Measurements from ENCODE around the gene MCCC2. TPM values are rescaled to one million over a fixed set of nuclear protein-coding genes. Genes with fewer than 3 reads are reported as not detected.

The MCCC2 gene
- total and polyA plus RNA-seq, 2 of the 8 experiments (the other 6 are each of a cell fraction or from before 2014, with no cell fraction given), result 71.7 to 86.6 TPM

- Histone ChIP-seq H2BK5ac (ENCODE audit: low read depth, low read length) (no peak overlapping the region), H3K18ac (ENCODE audit: extremely low read depth, low read length) (no peak overlapping the region), H4K5ac (ENCODE audit: insufficient read length, low read depth, low read length) (no peak overlapping the region), H2BK120ac (replicated peaks; ENCODE audit: low read depth, low read length) (no peak overlapping the region), H3K56ac (replicated peaks; ENCODE audit: insufficient read length, low read depth, low read length) (no peak overlapping the region), H3K79me1 (ENCODE audit: low read depth, low read length) (no peaks in the 10 kb centered on the region; the same call in 1 of the 2 replicates), H3K79me2 (ENCODE audit: control insufficient read depth in 1 of 2, insufficient read depth in 2 of 2, low read length in 2 of 2) (peaks cover 5 to 59% of the 10 kb centered on the region in 2 experiments), H3K9ac (replicated peaks in 1 of 4; ENCODE audit: extremely low read depth in 1 of 4, low read depth in 3 of 4, low read length in 3 of 4) (no peak overlapping the region), H3K9me3 (ENCODE audit: insufficient read depth in 2 of 2, low read depth in 1 of 2, low read length in 1 of 2) (no peaks in the 10 kb centered on the region), H3K23ac (ENCODE audit: insufficient read length) (no peak overlapping the region), H3K14ac (ENCODE audit: insufficient read length) (no peak overlapping the region), H2AK5ac (ENCODE audit: low read depth, low read length) (no peak overlapping the region), H3K4ac (replicated peaks; ENCODE audit: insufficient read length, low read depth, low read length) (no peak overlapping the region), H2BK12ac (ENCODE audit: low read depth, low read length) (no peak overlapping the region), H3K27me3 (replicated peaks in 1 of 4; ENCODE audit: control insufficient read depth in 3 of 4, extremely low read depth in 1 of 4, insufficient read depth in 3 of 4, low read length in 3 of 4) (no peaks in the 10 kb centered on the region), H4K91ac (replicated peaks; ENCODE audit: insufficient read length, low read length) (no peak overlapping the region), H4K8ac (ENCODE audit: extremely low read depth, insufficient read depth, low read length) (no peak overlapping the region), H3K4me1 (replicated peaks in 1 of 4; ENCODE audit: control insufficient read depth in 3 of 4, insufficient read depth in 4 of 4, low read length in 3 of 4) (peaks cover 0 to 9% (median 0%) of the 10 kb centered on the region in 4 experiments; a peak in 3 of 7 replicates), H3K4me2 (ENCODE audit: insufficient read depth in 1 of 2, low read depth in 2 of 2, low read length in 2 of 2) (no peak overlapping the region), H2BK15ac (ENCODE audit: low read length) (no peak overlapping the region), H3K36me3 (ENCODE audit: control insufficient read depth in 2 of 4, insufficient read depth in 4 of 4, low read length in 3 of 4) (peaks cover 0 to 5% (median 2%) of the 10 kb centered on the region in 4 experiments; a peak in 2 of 8 replicates), H3K4me3 (ENCODE audit: extremely low read depth in 1 of 4, insufficient read depth in 2 of 4, low read depth in 3 of 4, low read length in 4 of 4) (no peak overlapping the region), H3K23me2 (ENCODE audit: low read depth, low read length) (peaks cover 6% of the 10 kb centered on the region), H2BK20ac (ENCODE audit: low read length) (no peak overlapping the region), H3K27ac (ENCODE audit: low read depth, low read length) (peak overlapping the region; percentile 19; the same call in 1 of the 2 replicates), H4K20me1 (replicated peaks in 1 of 2; ENCODE audit: control insufficient read depth in 1 of 2, insufficient read depth in 2 of 2, low read length in 2 of 2) (peaks cover 0 to 2% of the 10 kb centered on the region in 2 experiments), H2AFZ (ENCODE audit: low read length) (no peak overlapping the region)
- ChIA-PET POLR2A (ENCODE audit: partially characterized antibody) (interaction anchor here (1.0 kb wide), 1 partner anchor 11 kb away, joined by 3 read pairs; no protein-coding TSS in a partner anchor), CTCF (ENCODE audit: partially characterized antibody) (interaction anchor here (1.4 to 2.2 kb wide), 3 partner anchors 10 to 168 kb away, joined by 4 to 13 read pairs (median 4); no protein-coding TSS in a partner anchor)
- FAIRE-seq, result no peak
- DNase-seq (ENCODE audit: low read depth in 1 of 2, low spot score in 2 of 2), result no peak
- no peak for TF ChIP-seq TEAD4 (IDR thresholded peaks at IDR 0.05; ENCODE audit: low read depth, low read length)
- TF ChIP-seq SUZ12 (IDR thresholded peaks at IDR 0.05; ENCODE audit: low read length), result no peak
- TF ChIP-seq CBX8 (IDR thresholded peaks at IDR 0.05; ENCODE audit: borderline replicate concordance, low read depth, low read length), result no peak
- no peak for TF ChIP-seq HDAC6 (IDR thresholded peaks at IDR 0.05; ENCODE audit: low read depth, low read length)
- no peak for TF ChIP-seq USF2 (IDR thresholded peaks at IDR 0.05; ENCODE audit: low read length)
- TF ChIP-seq NRF1 (IDR thresholded peaks at IDR 0.05; ENCODE audit: low read depth, low read length), result no peak
- TF ChIP-seq EZH2 (IDR thresholded peaks at IDR 0.05; ENCODE audit: low read depth, low read length, severe bottlenecking), result no peak
- TF ChIP-seq FOSL1 (IDR thresholded peaks at IDR 0.05; ENCODE audit: insufficient read depth, low read depth, low read length), result no peak
- TF ChIP-seq CBX5 (IDR thresholded peaks at IDR 0.05; ENCODE audit: low read depth, low read length), result no peak
- TF ChIP-seq PHF8 (conservative IDR thresholded peaks at IDR 0.05; ENCODE audit: low read depth, low read length), result no peak
- WGBS, 2 experiments (ENCODE audit: extremely low coverage in 1 of 2, insufficient coverage in 1 of 2, insufficient read length in 1 of 2, insufficient replicate concordance in 2 of 2, low coverage in 1 of 2, low lambda C conversion rate in 2 of 2, missing lambda C conversion rate in 1 of 2), result 97% methylated on average over 2 of the region's 2 CpGs; no CpG with 5 or more reads in 1 of the 2 experiments
Measured at GRCh38 chr5:71589903-71590302, 2.8 kb downstream of the MCCC2 start.

Data from H1 (cell line).